GM18951 (cell line): ENCODE results near the gene LRP8.

Source experiments
- POLR2A ChIP-seq: IDR thresholded peaks from 4 replicates; pipeline ENCODE4 v1.6.1; 2011; ENCODE audit warnings: mild to moderate bottlenecking; ENCODE audit not compliant: insufficient read length, insufficient read depth; ENCODE audit errors: extremely low read depth
- in situ Hi-C: fragments of 300-500 bp; cut with MboI; formaldehyde crosslinking; loops from one replicate; pipeline ENCODE4 v1.12.0; 2022; ENCODE audit warnings: low sequenced_read_pairs, mixed read lengths, inconsistent platforms; ENCODE audit not compliant: unreplicated experiment

LRP8 gene

GRCh38 chr1:53242381-53242780, 85.5 kb downstream of the LRP8 start:
- no peak for TF ChIP-seq POLR2A
- in situ Hi-C loops: no loop called here

- TF ChIP-seq POLR2A: no peak
- in situ Hi-C loops: no loop called here
Measured at GRCh38 chr1:53241828-53242227, 86.0 kb downstream of the LRP8 start.

GRCh38 chr1:53238197-53239155, 89.4 kb downstream of the LRP8 start, which contains the start of gene MAGOH:
Gene MAGOH (minus strand): TSS chr1:53238518. CDS start chr1:53238448, 70 bp downstream.
- in situ Hi-C loops: no loop called here
- peak; percentile 74 for TF ChIP-seq POLR2A

GRCh38 chr1:53237638-53238037, 90.2 kb downstream of the LRP8 start:
- in situ Hi-C loops: no loop called here

GRCh38 chr1:53220962-53221286, 106.9 kb downstream of the LRP8 start:
- in situ Hi-C loops: no loop called here

More at GRCh38 chr1:53237638-53238037, 90.2 kb downstream of the LRP8 start:
- TF ChIP-seq POLR2A: no peak

GRCh38 chr1:53220171-53220961, 107.5 kb downstream of the LRP8 start, which contains the start of gene CZIB:
Gene CZIB (minus strand): TSS chr1:53220634. CDS start chr1:53220575, 59 bp downstream.
- in situ Hi-C loops: no loop called here
- peak; percentile 98 for TF ChIP-seq POLR2A

More at GRCh38 chr1:53220962-53221286, 106.9 kb downstream of the LRP8 start:
- no peak for TF ChIP-seq POLR2A

- TF ChIP-seq POLR2A: no peak
- in situ Hi-C loops: no loop called here
Measured at GRCh38 chr1:53219711-53220110, 108.2 kb downstream of the LRP8 start.

- TF ChIP-seq POLR2A: no peak
- in situ Hi-C loops: no loop called here
Measured at GRCh38 chr1:53218201-53218600, 109.7 kb downstream of the LRP8 start.

GRCh38 chr1:53214376-53214940, 113.4 kb downstream of the LRP8 start:
- TF ChIP-seq POLR2A: no peak
- in situ Hi-C loops: no loop called here

- in situ Hi-C loops: no loop called here
- no peak for TF ChIP-seq POLR2A
Measured at GRCh38 chr1:53210954-53211353, 116.9 kb downstream of the LRP8 start.

- no peak for TF ChIP-seq POLR2A
Measured at GRCh38 chr1:53210352-53210751, 117.5 kb downstream of the LRP8 start.

GRCh38 chr1:53207726-53208125, 120.1 kb downstream of the LRP8 start:
- in situ Hi-C loops: no loop called here
- no peak for TF ChIP-seq POLR2A

More at GRCh38 chr1:53210352-53210751, 117.5 kb downstream of the LRP8 start:
- in situ Hi-C loops: no loop called here
